Karpas-422 (cell line): ENCODE results near the gene THAP12. TPM values are rescaled to one million over a fixed set of nuclear protein-coding genes. Genes with fewer than 3 reads are reported as not detected.

Experiments
- DNase-seq: peaks from one replicate; pipeline ENCODE4 v3.0.0-alpha.2; 2015
- H2AFZ ChIP-seq: fragments of 200-600 bp; sonication (generic); 2 replicates; pipeline ENCODE4 v1.6.1; 2014; ENCODE audit warnings: antibody characterized with exemption, low read length, mixed read lengths
- H3K27ac ChIP-seq: fragments of 200-600 bp; sonication (generic); 2 replicates; pipeline ENCODE4 v1.5.1; 2014; ENCODE audit warnings: mild to moderate bottlenecking, low read length, moderate library complexity
- H3K27me3 ChIP-seq: fragments of 200-600 bp; sonication (generic); 2 replicates; pipeline ENCODE4 v1.6.1; 2014; ENCODE audit warnings: low read length, mixed read lengths
- H3K36me3 ChIP-seq: fragments of 200-600 bp; sonication (generic); 2 replicates; pipeline ENCODE4 v1.6.1; 2014; ENCODE audit warnings: low read length, mixed read lengths; ENCODE audit not compliant: insufficient read depth
- H3K4me1 ChIP-seq: fragments of 200-600 bp; sonication (generic); 2 replicates; pipeline ENCODE4 v1.6.1; 2014; ENCODE audit warnings: mild to moderate bottlenecking, low read length, mixed read lengths
- H3K4me2 ChIP-seq: fragments of 200-600 bp; sonication (generic); 2 replicates; pipeline ENCODE4 v1.6.1; 2014; ENCODE audit warnings: low read length, low read depth, mild to moderate bottlenecking; ENCODE audit not compliant: poor library complexity, severe bottlenecking
- H3K4me3 ChIP-seq: fragments of 200-600 bp; sonication (generic); 2 replicates; pipeline ENCODE4 v1.5.1; 2014; ENCODE audit warnings: mild to moderate bottlenecking, antibody characterized with exemption, low read length, mixed read lengths
- H3K79me2 ChIP-seq: fragments of 200-600 bp; sonication (generic); 2 replicates; pipeline ENCODE4 v1.6.1; 2014; ENCODE audit warnings: mild to moderate bottlenecking, low read length, mixed read lengths
- H3K9ac ChIP-seq: fragments of 200-600 bp; sonication (generic); 2 replicates; pipeline ENCODE4 v1.6.0; 2014; ENCODE audit warnings: low read length
- H3K9me2 ChIP-seq: fragments of 200-600 bp; sonication (generic), shearing (Covaris generic); replicated peaks from 2 replicates; pipeline ENCODE4 v1.6.0; 2014; ENCODE audit warnings: mild to moderate bottlenecking, low read length, moderate library complexity; ENCODE audit not compliant: insufficient read depth
- H3K9me3 ChIP-seq: fragments of 300-700, 200-600 bp; sonication (generic); 2 replicates; pipeline ENCODE4 v1.6.1; 2014; ENCODE audit warnings: low read length, mixed read lengths
- H4K20me1 ChIP-seq: fragments of 200-600 bp; sonication (generic); 2 replicates; pipeline ENCODE4 v1.6.1; 2014; ENCODE audit warnings: mild to moderate bottlenecking, antibody characterized with exemption, low read length, low read depth; ENCODE audit not compliant: insufficient read depth
- total RNA-seq: library from RNA; depleted of rRNA; stranded (reverse); fragments of >200 nt; shearing (Covaris generic); gene quantifications from 2 replicates; pipeline ENCODE4 v1.2.3, GENCODE V29; 2014; ENCODE audit warnings: low replicate concordance; rRNA removed

THAP12 gene
- total RNA-seq: 59.7 and 126 TPM in 2 replicates

- H3K9ac ChIP-seq: peak within 1 kb of the TSS; percentile 89
- peak; percentile 99 for DNase-seq
Measured at GRCh38 chr11:76380977-76381719, at the start of gene THAP12, which contains the start of gene GVQW3. TSS of gene THAP12 (minus strand) at chr11:76381132. CDS start at chr11:76380836, 296 bp downstream. TSS of gene GVQW3 (plus strand) at chr11:76381323. CDS start at chr11:76381829, 506 bp downstream.

DNA sequence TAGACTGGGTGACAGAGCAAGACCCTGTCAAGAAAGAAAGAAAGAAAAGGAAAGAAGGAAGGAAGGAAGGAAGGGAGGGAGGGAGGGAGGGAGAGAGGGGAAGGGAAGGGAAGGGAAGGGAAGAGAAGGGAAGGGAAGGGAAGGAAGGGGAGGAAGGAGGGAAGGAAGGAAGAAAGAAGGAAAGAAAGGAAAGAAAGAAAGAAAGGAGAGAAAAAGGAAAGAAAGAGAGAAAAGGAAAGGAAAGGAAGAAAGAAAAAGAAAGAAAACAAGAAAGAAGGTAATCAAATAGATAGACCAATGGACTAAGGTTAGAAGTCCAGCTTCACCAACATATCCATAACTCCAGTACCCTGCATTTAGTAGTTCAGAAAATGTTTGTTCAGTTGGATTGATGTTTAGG, 45.7 kb upstream of the THAP12 start:
- H3K36me3 ChIP-seq: no peaks in the 10 kb centered on the region
- H3K4me1 ChIP-seq: 0 out of 2 replicates have a peak, but pooled peaks cover 2% of the 10 kb centered on the region
- no peaks in the 10 kb centered on the region for H4K20me1 ChIP-seq
- H3K4me3 ChIP-seq: no peak overlapping the region
- H3K9me3 ChIP-seq: no peaks in the 10 kb centered on the region
- H3K4me2 ChIP-seq: no peak overlapping the region
- no peak overlapping the region for H3K27ac ChIP-seq
- H3K9me2 ChIP-seq: no peaks in the 10 kb centered on the region
- H2AFZ ChIP-seq: no peak overlapping the region
- no peaks in the 10 kb centered on the region for H3K79me2 ChIP-seq
- H3K27me3 ChIP-seq: no peaks in the 10 kb centered on the region
- no peak overlapping the region for H3K9ac ChIP-seq
- DNase-seq: no peak

More at GRCh38 chr11:76380977-76381719, at the start of gene THAP12, which contains the start of gene GVQW3:
- Histone ChIP-seq H3K79me2 (peaks cover 57% of the 10 kb centered on the region), H3K27me3 (no peaks in the 10 kb centered on the region), H3K27ac (peak within 1 kb of the TSS; percentile 62), H3K9me2 (no peaks in the 10 kb centered on the region), H2AFZ (peak within 1 kb of the TSS; percentile 93), H3K36me3 (no peaks in the 10 kb centered on the region), H4K20me1 (peaks cover 16% of the 10 kb centered on the region; the same call in 1 of the 2 replicates), H3K4me2 (peak within 1 kb of the TSS; percentile 90), H3K4me3 (peak within 1 kb of the TSS; percentile 84), H3K9me3 (no peaks in the 10 kb centered on the region), H3K4me1 (peaks cover 53% of the 10 kb centered on the region)

DNA sequence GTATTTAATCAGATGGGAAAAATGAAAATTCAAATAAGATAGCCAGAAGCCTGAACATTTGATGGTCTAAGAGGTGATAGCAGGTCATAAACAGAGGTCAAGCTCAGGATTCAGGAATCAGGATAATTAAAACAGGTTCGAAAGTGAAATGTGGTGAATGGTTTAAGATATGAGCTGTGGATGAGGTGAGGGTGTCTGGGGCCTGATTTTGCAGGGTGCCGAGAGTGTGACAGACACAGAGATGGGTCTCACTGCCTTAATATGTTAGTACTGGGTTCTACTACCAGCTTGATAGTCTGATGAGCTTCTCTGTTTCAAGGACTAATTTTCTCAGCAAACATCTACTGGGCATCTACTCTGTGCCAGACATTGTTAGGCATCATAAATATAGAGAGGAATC, 44.0 kb upstream of the THAP12 start:
- peak; percentile 11 for DNase-seq
- no peak overlapping the region for H3K4me2 ChIP-seq
- no peaks in the 10 kb centered on the region for H3K27me3 ChIP-seq
- H3K9me2 ChIP-seq: no peaks in the 10 kb centered on the region
- no peak overlapping the region for H3K4me3 ChIP-seq
- no peak overlapping the region for H3K9ac ChIP-seq
- H2AFZ ChIP-seq: no peak overlapping the region
- H4K20me1 ChIP-seq: no peaks in the 10 kb centered on the region
- H3K79me2 ChIP-seq: no peaks in the 10 kb centered on the region
- 0 out of 2 replicates have a peak, but pooled peaks cover 2% of the 10 kb centered on the region for H3K4me1 ChIP-seq
- no peak overlapping the region for H3K27ac ChIP-seq
- no peaks in the 10 kb centered on the region for H3K36me3 ChIP-seq
- H3K9me3 ChIP-seq: no peaks in the 10 kb centered on the region

DNA sequence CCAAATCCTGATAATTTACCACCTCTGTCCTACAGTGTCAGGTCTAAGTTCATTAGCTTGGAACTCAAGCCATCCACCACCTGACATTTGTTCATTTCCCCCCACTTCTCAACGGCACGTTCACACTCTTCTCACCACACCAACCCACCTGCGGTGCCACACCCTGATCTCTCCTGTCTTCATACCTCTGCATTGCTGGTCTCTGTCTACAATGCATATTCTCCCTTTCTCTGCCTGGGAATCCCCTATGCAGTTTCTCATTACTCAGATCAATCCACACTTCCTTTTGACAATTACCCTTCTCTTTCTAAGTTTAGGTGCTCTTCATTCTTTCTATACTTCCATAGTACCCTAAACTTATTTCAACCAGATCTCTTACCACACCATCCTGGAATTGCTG, 43.4 kb upstream of the THAP12 start:
- Histone ChIP-seq H3K4me2 (no peak overlapping the region), H2AFZ (no peak overlapping the region), H3K9me3 (no peaks in the 10 kb centered on the region), H4K20me1 (no peaks in the 10 kb centered on the region), H3K4me3 (no peak overlapping the region), H3K27me3 (no peaks in the 10 kb centered on the region), H3K27ac (no peak overlapping the region), H3K36me3 (no peaks in the 10 kb centered on the region), H3K4me1 (0 out of 2 replicates have a peak, but pooled peaks cover 2% of the 10 kb centered on the region), H3K79me2 (no peaks in the 10 kb centered on the region), H3K9ac (no peak overlapping the region), H3K9me2 (no peaks in the 10 kb centered on the region)
- DNase-seq: peak; percentile 24

GRCh38 chr11:76419896-76420295, 39.0 kb upstream of the THAP12 start:
- no peak overlapping the region for H3K4me3 ChIP-seq
- H2AFZ ChIP-seq: no peak overlapping the region
- H3K27ac ChIP-seq: no peak overlapping the region
- H4K20me1 ChIP-seq: no peaks in the 10 kb centered on the region
- no peak overlapping the region for H3K9ac ChIP-seq
- H3K79me2 ChIP-seq: no peaks in the 10 kb centered on the region
- peak; percentile 66 for DNase-seq
- H3K27me3 ChIP-seq: no peaks in the 10 kb centered on the region
- no peaks in the 10 kb centered on the region for H3K9me3 ChIP-seq
- no peaks in the 10 kb centered on the region for H3K9me2 ChIP-seq
- H3K36me3 ChIP-seq: no peaks in the 10 kb centered on the region
- H3K4me1 ChIP-seq: no peaks in the 10 kb centered on the region
- no peak overlapping the region for H3K4me2 ChIP-seq

- H3K79me2 ChIP-seq: no peaks in the 10 kb centered on the region
- H3K27ac ChIP-seq: no peak overlapping the region
- no peak overlapping the region for H3K4me2 ChIP-seq
- H3K36me3 ChIP-seq: no peaks in the 10 kb centered on the region
- DNase-seq: peak; percentile 54
- H3K9ac ChIP-seq: no peak overlapping the region
- H3K9me2 ChIP-seq: no peaks in the 10 kb centered on the region
- no peaks in the 10 kb centered on the region for H3K9me3 ChIP-seq
- H4K20me1 ChIP-seq: no peaks in the 10 kb centered on the region
- H2AFZ ChIP-seq: no peak overlapping the region
- H3K4me1 ChIP-seq: no peaks in the 10 kb centered on the region
- no peak overlapping the region for H3K4me3 ChIP-seq
- H3K27me3 ChIP-seq: no peaks in the 10 kb centered on the region
Measured at GRCh38 chr11:76415073-76415472, 34.1 kb upstream of the THAP12 start.

DNA sequence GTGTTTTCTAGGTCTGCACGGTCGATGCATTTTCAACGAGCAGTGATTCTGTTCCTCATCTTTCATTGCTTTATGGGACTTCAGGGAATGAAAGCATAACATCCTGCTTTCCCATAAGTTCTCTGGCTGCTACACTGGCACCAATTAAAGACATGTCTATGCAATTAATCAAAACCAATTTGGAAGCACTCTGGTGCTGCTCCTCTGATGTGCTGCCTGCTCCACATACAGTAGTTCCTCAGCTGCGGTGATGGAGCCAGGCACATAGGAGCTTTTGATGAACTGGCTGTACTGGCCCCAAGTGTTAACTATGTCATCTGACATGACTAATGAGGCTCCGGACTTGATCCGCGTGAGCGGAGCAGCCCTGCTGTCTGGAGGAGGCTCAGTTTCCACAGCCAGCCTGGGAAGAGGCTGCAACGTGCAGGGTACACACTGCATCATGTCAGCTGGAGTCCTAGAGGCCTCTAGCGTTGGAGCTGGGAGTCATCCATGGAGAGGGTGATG, 30.0 kb upstream of the THAP12 start:
- Histone ChIP-seq H3K9ac (no peak overlapping the region), H3K9me3 (no peaks in the 10 kb centered on the region), H3K79me2 (no peaks in the 10 kb centered on the region), H3K4me3 (no peak overlapping the region), H2AFZ (no peak overlapping the region), H4K20me1 (no peaks in the 10 kb centered on the region), H3K27me3 (no peaks in the 10 kb centered on the region), H3K36me3 (no peaks in the 10 kb centered on the region), H3K9me2 (no peaks in the 10 kb centered on the region), H3K4me1 (peaks cover 5% of the 10 kb centered on the region), H3K27ac (no peak overlapping the region), H3K4me2 (no peak overlapping the region)
- DNase-seq: no peak

GRCh38 chr11:76408171-76408965, 27.4 kb upstream of the THAP12 start:
- Histone ChIP-seq H3K27ac (no peak overlapping the region), H3K36me3 (no peaks in the 10 kb centered on the region), H3K27me3 (no peaks in the 10 kb centered on the region), H3K4me3 (no peak overlapping the region), H3K4me1 (peaks cover 5% of the 10 kb centered on the region), H2AFZ (no peak overlapping the region), H3K79me2 (no peaks in the 10 kb centered on the region), H3K9ac (no peak overlapping the region), H3K4me2 (no peak overlapping the region), H3K9me2 (no peaks in the 10 kb centered on the region), H4K20me1 (no peaks in the 10 kb centered on the region), H3K9me3 (no peaks in the 10 kb centered on the region)
- DNase-seq: no peak
